OCI-LY7 (cell line): ENCODE data around the gene SNX7.

ENCODE experiments used
- EZH2phosphoT487 ChIP-seq: fragments of 200-600 bp; sonication (generic); IDR thresholded peaks from 2 replicates; pipeline ENCODE4 v1.6.1; 2018; ENCODE audit warnings: low read depth, borderline replicate concordance, mild to moderate bottlenecking, mixed run types, antibody characterized with exemption, low read length, moderate library complexity, mixed read lengths
- TF ChIP-seq, protein P1 (sequence below): fragments of 200-600 bp; sonication (generic); conservative IDR thresholded peaks from 2 replicates; pipeline ENCODE4 v1.5.1; 2014; ENCODE audit warnings: mild to moderate bottlenecking, antibody characterized with exemption, low read length, moderate library complexity, mixed read lengths

DNA sequence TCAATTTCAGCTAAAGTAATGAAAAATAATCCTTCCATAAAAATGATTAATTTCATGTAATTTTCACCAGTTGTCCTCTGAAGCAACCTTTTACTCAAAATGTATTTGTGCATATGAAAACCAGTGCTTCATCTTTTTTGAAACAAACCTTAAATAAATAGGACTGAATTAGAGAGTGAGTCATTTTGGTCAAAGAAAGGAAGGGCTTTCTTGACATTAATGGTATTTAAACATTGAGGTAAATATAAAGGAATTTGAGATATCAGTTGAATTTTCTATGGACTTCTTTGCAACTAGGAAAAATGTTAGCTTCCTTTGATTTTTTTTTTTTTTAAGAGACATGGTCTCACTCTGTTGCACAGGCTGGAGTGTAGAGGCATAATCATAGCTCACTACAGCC lies 38.7 kb downstream of the SNX7 start:
- TF ChIP-seq, protein P1, sequence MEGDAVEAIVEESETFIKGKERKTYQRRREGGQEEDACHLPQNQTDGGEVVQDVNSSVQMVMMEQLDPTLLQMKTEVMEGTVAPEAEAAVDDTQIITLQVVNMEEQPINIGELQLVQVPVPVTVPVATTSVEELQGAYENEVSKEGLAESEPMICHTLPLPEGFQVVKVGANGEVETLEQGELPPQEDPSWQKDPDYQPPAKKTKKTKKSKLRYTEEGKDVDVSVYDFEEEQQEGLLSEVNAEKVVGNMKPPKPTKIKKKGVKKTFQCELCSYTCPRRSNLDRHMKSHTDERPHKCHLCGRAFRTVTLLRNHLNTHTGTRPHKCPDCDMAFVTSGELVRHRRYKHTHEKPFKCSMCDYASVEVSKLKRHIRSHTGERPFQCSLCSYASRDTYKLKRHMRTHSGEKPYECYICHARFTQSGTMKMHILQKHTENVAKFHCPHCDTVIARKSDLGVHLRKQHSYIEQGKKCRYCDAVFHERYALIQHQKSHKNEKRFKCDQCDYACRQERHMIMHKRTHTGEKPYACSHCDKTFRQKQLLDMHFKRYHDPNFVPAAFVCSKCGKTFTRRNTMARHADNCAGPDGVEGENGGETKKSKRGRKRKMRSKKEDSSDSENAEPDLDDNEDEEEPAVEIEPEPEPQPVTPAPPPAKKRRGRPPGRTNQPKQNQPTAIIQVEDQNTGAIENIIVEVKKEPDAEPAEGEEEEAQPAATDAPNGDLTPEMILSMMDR: no peak
- no peak for TF ChIP-seq EZH2phosphoT487
